Lung (tissue), 12 donors: ENCODE data around the gene FAM241B. TPM values are rescaled to one million over a fixed set of nuclear protein-coding genes. Genes with fewer than 3 reads are reported as not detected.

Experiments
- ATAC-seq: fragments of 200-7000 bp; cut with Tn5 transposase; one replicate; pipeline ENCODE4 v1.9.1; 2020; ENCODE audit warnings: moderate number of reproducible peaks; ENCODE audit not compliant: insufficient read depth, low FRiP score
- DNase-seq, 3 donors: peaks; one replicate each; pipeline ENCODE4 v3.0.0-alpha.2; 2013 to 2017
- H3K27ac ChIP-seq, 2 donors: one replicate each; pipeline ENCODE4 v1.5.1; 2013; ENCODE audit warnings: mild to moderate bottlenecking in 2 of 2, moderate library complexity in 2 of 2, control low read depth in 1 of 2, inconsistent platforms in 1 of 2, low read depth in 1 of 2, low read length in 1 of 2
- H3K27me3 ChIP-seq, 3 donors: one replicate each; pipeline ENCODE4 v1.5.1; 2013; ENCODE audit warnings: low read length in 2 of 3; ENCODE audit not compliant: control insufficient read depth in 3 of 3, insufficient read depth in 3 of 3
- H3K36me3 ChIP-seq, 4 donors: one replicate each; pipeline ENCODE4 v1.5.1; 2013; ENCODE audit warnings: low read length in 4 of 4, mild to moderate bottlenecking in 1 of 4, moderate library complexity in 1 of 4; ENCODE audit not compliant: control insufficient read depth in 4 of 4, insufficient read depth in 4 of 4
- H3K4me1 ChIP-seq, 5 donors: one replicate each; pipeline ENCODE4 v1.5.1; 2013; ENCODE audit warnings: low read length in 5 of 5, mild to moderate bottlenecking in 2 of 5, moderate library complexity in 1 of 5; ENCODE audit not compliant: control insufficient read depth in 5 of 5, insufficient read depth in 5 of 5
- H3K4me3 ChIP-seq: one replicate; pipeline ENCODE4 v1.5.1; 2013; ENCODE audit warnings: mild to moderate bottlenecking, control low read depth, moderate library complexity
- H3K9ac ChIP-seq, 2 donors: one replicate each; pipeline ENCODE4 v1.5.1; 2013; ENCODE audit warnings: low read length in 2 of 2, control low read depth in 1 of 2; ENCODE audit not compliant: insufficient read depth in 1 of 2
- H3K9me3 ChIP-seq, 4 donors: one replicate each; pipeline ENCODE4 v1.5.1; 2013; ENCODE audit warnings: low read length in 3 of 4, mild to moderate bottlenecking in 1 of 4, moderate library complexity in 1 of 4; ENCODE audit not compliant: control insufficient read depth in 4 of 4, insufficient read depth in 3 of 4
- WGBS, 2 donors: extraction: QIAGEN DNeasy Blood & Tissue Kit; methylation state at CpG; one replicate each; pipeline ENCODE4 v1.1.7; 2013; 5-methylcytosine and 5-hydroxymethylcytosine counted together
- polyA plus RNA-seq, 2 donors: library from polyadenylated mRNA; stranded (reverse); fragments of 200-250 nt; gene quantifications; one replicate each; pipeline ENCODE4 v1.2.1, GENCODE V29; 2013
- total RNA-seq, 2 donors: library from RNA; depleted of rRNA in 1 of 2; stranded (reverse); fragments of >200 nt in 1 of 2; gene quantifications; one replicate each; pipeline ENCODE4 v1.2.1, GENCODE V29; 2014 to 2021
- TF ChIP-seq, protein P1 (sequence below): IDR thresholded peaks from 2 replicates; pipeline ENCODE4 v1.5.1; 2012; ENCODE audit warnings: mild to moderate bottlenecking; ENCODE audit errors: control extremely low read depth, extremely low read depth
- donor health status: control.
- donor health status: control.
- donor health status: Bipolar disorder and iron deficiency.
- donor health status: healthy.
- donor health status: DM: yes; HTN: yes; CAD: no.

FAM241B gene
- total and polyA plus RNA-seq, 4 donors: 1.5 to 12.2 (median 8.4) TPM

DNA sequence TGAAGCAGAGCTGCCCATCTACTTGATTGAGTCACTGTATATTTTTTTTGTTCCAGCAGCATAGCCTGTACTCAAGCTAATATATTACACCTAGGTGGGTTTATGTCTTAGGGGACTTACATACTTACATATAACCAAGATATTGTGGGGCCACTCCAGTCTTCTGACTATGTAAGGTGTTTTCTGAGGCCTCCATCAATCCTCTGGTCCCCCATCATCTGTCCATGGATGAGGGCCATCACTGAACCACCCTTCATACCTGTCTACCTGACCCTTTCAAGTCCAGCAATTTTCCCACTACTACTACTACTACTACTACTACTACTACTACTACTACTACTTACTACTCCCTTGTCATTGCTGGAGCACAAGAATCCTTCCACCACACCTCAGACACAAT is 3.2 kb upstream of the FAM241B start:
- H3K9ac ChIP-seq: no peak overlapping the region
- no peak for ATAC-seq
- H3K4me1 ChIP-seq: peaks cover 0 to 5% (median 0%) of the 10 kb centered on the region in 5 donors
- DNase-seq: no peak
- peaks cover 0 to 25% (median 0%) of the 10 kb centered on the region in 3 donors for H3K27me3 ChIP-seq
- TF ChIP-seq, protein P1, sequence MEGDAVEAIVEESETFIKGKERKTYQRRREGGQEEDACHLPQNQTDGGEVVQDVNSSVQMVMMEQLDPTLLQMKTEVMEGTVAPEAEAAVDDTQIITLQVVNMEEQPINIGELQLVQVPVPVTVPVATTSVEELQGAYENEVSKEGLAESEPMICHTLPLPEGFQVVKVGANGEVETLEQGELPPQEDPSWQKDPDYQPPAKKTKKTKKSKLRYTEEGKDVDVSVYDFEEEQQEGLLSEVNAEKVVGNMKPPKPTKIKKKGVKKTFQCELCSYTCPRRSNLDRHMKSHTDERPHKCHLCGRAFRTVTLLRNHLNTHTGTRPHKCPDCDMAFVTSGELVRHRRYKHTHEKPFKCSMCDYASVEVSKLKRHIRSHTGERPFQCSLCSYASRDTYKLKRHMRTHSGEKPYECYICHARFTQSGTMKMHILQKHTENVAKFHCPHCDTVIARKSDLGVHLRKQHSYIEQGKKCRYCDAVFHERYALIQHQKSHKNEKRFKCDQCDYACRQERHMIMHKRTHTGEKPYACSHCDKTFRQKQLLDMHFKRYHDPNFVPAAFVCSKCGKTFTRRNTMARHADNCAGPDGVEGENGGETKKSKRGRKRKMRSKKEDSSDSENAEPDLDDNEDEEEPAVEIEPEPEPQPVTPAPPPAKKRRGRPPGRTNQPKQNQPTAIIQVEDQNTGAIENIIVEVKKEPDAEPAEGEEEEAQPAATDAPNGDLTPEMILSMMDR: no peak
- H3K4me3 ChIP-seq: no peak overlapping the region
- H3K27ac ChIP-seq: no peak overlapping the region
- no peaks in the 10 kb centered on the region for H3K36me3 ChIP-seq
- H3K9me3 ChIP-seq: no peaks in the 10 kb centered on the region

DNA sequence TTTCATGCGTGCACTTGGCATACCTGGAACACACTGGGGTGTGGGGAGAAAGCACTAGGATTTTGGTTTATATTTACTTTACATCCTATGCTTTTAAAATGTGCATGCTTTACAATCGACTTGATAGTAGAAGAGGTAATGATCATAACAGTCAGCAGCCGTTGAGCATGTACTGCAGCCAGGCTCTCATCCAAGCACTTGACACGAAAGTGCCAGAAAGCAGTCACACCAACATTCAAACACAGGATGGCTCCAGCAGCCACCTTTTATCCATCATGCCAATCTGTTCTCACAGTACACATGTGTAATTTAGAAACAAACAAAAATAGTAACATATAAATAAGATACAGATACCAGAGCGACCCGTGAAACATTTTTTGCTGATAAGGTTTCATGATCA is 1.2 kb upstream of the FAM241B start:
- DNase-seq (no peak), ATAC-seq (no peak)
- 56 to 57% methylated on average over 6 of the region's 6 CpGs for WGBS, 2 donors
- Histone ChIP-seq H3K36me3 (no peaks in the 10 kb centered on the region), H3K27ac (no peak overlapping the region), H3K9ac (no peak overlapping the region), H3K4me1 (peaks cover 0 to 5% (median 0%) of the 10 kb centered on the region in 5 donors), H3K4me3 (no peak overlapping the region), H3K9me3 (no peaks in the 10 kb centered on the region), H3K27me3 (peaks cover 0 to 25% (median 0%) of the 10 kb centered on the region in 3 donors)
- TF ChIP-seq, protein P1: no peak

DNA sequence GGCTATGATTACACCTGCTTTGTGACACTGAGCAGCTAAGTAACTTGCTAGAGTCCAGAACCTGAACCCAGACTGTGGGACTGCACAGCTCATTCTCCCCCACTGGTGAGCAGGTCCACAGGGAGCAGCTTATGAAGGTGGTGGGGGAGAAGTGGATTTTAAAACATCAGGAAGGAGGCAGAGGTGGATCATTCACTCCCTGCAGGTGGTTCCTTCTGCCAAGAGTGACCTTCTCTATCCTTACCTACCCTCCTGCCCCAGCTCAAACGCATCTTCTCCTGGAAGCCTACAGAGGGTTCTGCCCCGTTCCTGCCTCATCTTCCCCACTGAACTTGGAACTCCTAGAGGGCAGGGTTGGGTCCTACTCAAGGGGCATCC is 539 bp upstream of the FAM241B start:
- no peak overlapping the region for H3K4me3 ChIP-seq
- no peak overlapping the region for H3K27ac ChIP-seq
- peaks cover 0 to 5% (median 0%) of the 10 kb centered on the region in 5 donors for H3K4me1 ChIP-seq
- peaks cover 0 to 25% (median 0%) of the 10 kb centered on the region in 3 donors for H3K27me3 ChIP-seq
- 39 to 61% methylated on average over 2 of the region's 2 CpGs for WGBS, 2 donors
- H3K36me3 ChIP-seq: no peaks in the 10 kb centered on the region
- no peaks in the 10 kb centered on the region for H3K9me3 ChIP-seq
- TF ChIP-seq, protein P1: no peak
- DNase-seq (no peak), ATAC-seq (no peak)
- no peak overlapping the region for H3K9ac ChIP-seq
